Endothelial cell (in vitro differentiated cells): ENCODE measurements around the gene ALG14. TPM values are rescaled to one million over a fixed set of nuclear protein-coding genes. Genes with fewer than 3 reads are reported as not detected.

Experiments
- DNase-seq: peaks from one replicate; pipeline ENCODE4 v3.0.0; 2021; ENCODE audit warnings: low spot score
- H3K27ac Mint-ChIP-seq: one replicate; pipeline ENCODE4 v1.8.0; 2021; ENCODE audit warnings: mixed read lengths, inconsistent platforms; ENCODE audit not compliant: unreplicated experiment
- H3K27me3 Mint-ChIP-seq: one replicate; pipeline ENCODE4 v1.8.0; 2021; ENCODE audit warnings: mild to moderate bottlenecking, moderate library complexity, mixed read lengths, inconsistent platforms; ENCODE audit not compliant: unreplicated experiment
- H3K36me3 Mint-ChIP-seq: one replicate; pipeline ENCODE4 v1.8.0; 2021; ENCODE audit warnings: mild to moderate bottlenecking, low read depth, mixed read lengths, inconsistent platforms; ENCODE audit not compliant: unreplicated experiment
- H3K4me1 Mint-ChIP-seq: one replicate; pipeline ENCODE4 v1.8.0; 2021; ENCODE audit warnings: mild to moderate bottlenecking, mixed read lengths, inconsistent platforms; ENCODE audit not compliant: unreplicated experiment
- H3K4me3 Mint-ChIP-seq: one replicate; pipeline ENCODE4 v1.8.0; 2021; ENCODE audit warnings: mild to moderate bottlenecking, mixed read lengths, inconsistent platforms; ENCODE audit not compliant: unreplicated experiment
- H3K9me3 Mint-ChIP-seq: one replicate; pipeline ENCODE4 v1.8.0; 2021; ENCODE audit warnings: mixed read lengths, inconsistent platforms; ENCODE audit not compliant: unreplicated experiment
- total RNA-seq: library from RNA; stranded (reverse); fragmentation: NEBNext Ultra II Directional; extraction: Animal tissue kit (Norgen Biotek cat#: 25700); gene quantifications from one replicate; pipeline ENCODE4 v1.2.1, GENCODE V29; 2021; ENCODE audit not compliant: unreplicated experiment
- TF ChIP-seq, protein P1 (sequence below): fragments of 200-600 bp; sonication (generic); IDR thresholded peaks from one replicate; pipeline ENCODE4 v1.5.0; 2021; ENCODE audit warnings: antibody characterized with exemption; ENCODE audit not compliant: unreplicated experiment

Gene ALG14
- total RNA-seq, 1 donor from 2014 or later: 2.2 TPM

DNA sequence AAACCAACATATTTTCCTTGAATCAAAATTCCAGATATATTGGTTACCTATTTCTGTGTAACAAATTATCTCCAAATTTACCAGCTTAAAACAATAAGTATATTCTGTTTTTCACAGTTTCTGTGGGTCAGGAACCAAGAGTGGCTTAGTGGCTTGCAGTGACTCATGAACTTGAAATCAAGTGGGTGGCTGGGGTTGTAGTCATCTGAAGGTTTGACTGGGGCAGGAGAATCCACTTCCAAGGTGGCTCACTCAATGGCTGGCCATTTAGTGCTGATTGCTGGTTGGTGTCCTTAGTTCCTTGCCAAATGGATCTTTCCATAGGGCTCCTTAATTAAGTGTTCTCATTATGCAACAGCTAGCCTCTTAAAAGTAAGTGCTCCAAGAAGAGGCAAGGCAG, 43.8 kb downstream of the ALG14 start:
- Mint-ChIP-seq H3K36me3 (peaks cover 9% of the 10 kb centered on the region), H3K9me3 (no peaks in the 10 kb centered on the region), H3K4me1 (no peaks in the 10 kb centered on the region), H3K27ac (no peak overlapping the region), H3K4me3 (no peak overlapping the region), H3K27me3 (no peaks in the 10 kb centered on the region)
- TF ChIP-seq, protein P1, sequence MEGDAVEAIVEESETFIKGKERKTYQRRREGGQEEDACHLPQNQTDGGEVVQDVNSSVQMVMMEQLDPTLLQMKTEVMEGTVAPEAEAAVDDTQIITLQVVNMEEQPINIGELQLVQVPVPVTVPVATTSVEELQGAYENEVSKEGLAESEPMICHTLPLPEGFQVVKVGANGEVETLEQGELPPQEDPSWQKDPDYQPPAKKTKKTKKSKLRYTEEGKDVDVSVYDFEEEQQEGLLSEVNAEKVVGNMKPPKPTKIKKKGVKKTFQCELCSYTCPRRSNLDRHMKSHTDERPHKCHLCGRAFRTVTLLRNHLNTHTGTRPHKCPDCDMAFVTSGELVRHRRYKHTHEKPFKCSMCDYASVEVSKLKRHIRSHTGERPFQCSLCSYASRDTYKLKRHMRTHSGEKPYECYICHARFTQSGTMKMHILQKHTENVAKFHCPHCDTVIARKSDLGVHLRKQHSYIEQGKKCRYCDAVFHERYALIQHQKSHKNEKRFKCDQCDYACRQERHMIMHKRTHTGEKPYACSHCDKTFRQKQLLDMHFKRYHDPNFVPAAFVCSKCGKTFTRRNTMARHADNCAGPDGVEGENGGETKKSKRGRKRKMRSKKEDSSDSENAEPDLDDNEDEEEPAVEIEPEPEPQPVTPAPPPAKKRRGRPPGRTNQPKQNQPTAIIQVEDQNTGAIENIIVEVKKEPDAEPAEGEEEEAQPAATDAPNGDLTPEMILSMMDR: no peak
- no peak for DNase-seq

DNA sequence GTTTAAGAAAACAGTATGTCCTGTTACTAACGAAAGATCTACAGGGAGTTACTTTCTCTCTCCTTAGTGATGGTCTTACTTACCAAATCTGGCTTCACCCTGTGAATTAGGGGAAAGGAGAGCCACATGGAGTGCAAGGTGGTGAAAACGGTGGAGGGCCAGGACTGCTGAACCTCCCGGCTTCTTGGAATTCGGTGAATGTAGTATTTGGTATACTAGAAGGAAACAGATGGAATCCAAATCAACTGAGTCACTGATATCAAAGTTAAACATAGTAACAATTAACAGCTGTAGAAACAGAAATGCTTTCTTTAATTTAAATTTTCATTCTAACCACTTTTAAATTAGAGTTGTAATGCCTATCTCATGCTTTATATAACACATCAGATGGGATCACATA, 45.7 kb downstream of the ALG14 start:
- Mint-ChIP-seq H3K36me3 (peaks cover 9% of the 10 kb centered on the region), H3K27ac (no peak overlapping the region), H3K4me1 (peaks cover 5% of the 10 kb centered on the region), H3K27me3 (no peaks in the 10 kb centered on the region), H3K4me3 (no peak overlapping the region), H3K9me3 (no peaks in the 10 kb centered on the region)
- DNase-seq: no peak
- TF ChIP-seq, protein P1: no peak

DNA sequence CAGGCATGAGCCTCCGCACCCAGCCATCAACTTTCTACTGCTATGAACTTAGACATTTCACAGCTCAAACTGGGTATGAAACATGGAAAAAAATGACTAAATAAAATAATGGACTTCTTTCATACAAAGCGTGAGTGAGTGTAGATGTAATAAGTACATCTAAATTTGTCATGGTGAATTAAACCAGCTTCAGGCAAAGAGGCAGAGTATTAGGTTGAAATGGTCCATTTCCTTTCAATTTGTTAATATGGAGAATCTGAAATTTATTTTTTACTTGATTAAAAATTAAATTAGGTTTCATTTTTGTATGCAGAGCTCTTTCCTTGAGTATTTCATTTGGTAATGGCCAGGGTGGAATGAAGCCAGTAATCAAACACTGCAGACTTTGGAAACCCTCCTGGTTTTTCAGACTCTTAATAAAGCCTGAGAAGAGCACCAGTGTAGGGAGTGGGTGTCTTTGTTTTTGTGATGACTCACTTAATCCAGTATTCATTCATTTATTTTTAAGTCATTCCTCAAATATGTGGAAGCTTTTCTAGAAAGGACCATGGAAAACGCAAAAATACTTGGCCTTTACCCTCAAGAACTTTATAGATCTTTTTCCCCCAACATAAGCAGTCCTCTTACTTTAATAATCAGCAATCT, 49.2 kb downstream of the ALG14 start:
- H3K4me1 Mint-ChIP-seq: peaks cover 12% of the 10 kb centered on the region

DNA sequence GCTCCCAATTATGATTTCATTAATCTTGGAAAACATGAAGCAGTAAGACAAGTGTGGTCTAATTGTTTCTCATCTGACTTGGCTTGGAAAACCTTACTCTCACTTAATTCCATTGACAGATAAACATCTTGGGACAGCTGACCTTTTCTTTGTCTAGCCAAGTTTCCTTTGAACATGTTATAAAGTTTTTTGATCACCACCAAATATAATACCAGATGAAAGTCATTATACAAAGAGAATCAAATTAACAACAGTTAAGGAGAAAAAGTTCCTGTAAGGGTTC, 50.2 kb downstream of the ALG14 start:
- TF ChIP-seq, protein P1: no peak
- Mint-ChIP-seq H3K36me3 (peaks cover 9% of the 10 kb centered on the region), H3K4me1 (peaks cover 18% of the 10 kb centered on the region), H3K27ac (no peak overlapping the region), H3K27me3 (no peaks in the 10 kb centered on the region), H3K4me3 (no peak overlapping the region), H3K9me3 (no peaks in the 10 kb centered on the region)
- no peak for DNase-seq

More for the DNA sequence above, 49.2 kb downstream of the ALG14 start:
- H3K36me3 Mint-ChIP-seq: peaks cover 9% of the 10 kb centered on the region
- TF ChIP-seq, protein P1: no peak
- no peaks in the 10 kb centered on the region for H3K27me3 Mint-ChIP-seq
- H3K27ac Mint-ChIP-seq: no peak overlapping the region
- no peak overlapping the region for H3K4me3 Mint-ChIP-seq
- H3K9me3 Mint-ChIP-seq: no peaks in the 10 kb centered on the region
- no peak for DNase-seq

DNA sequence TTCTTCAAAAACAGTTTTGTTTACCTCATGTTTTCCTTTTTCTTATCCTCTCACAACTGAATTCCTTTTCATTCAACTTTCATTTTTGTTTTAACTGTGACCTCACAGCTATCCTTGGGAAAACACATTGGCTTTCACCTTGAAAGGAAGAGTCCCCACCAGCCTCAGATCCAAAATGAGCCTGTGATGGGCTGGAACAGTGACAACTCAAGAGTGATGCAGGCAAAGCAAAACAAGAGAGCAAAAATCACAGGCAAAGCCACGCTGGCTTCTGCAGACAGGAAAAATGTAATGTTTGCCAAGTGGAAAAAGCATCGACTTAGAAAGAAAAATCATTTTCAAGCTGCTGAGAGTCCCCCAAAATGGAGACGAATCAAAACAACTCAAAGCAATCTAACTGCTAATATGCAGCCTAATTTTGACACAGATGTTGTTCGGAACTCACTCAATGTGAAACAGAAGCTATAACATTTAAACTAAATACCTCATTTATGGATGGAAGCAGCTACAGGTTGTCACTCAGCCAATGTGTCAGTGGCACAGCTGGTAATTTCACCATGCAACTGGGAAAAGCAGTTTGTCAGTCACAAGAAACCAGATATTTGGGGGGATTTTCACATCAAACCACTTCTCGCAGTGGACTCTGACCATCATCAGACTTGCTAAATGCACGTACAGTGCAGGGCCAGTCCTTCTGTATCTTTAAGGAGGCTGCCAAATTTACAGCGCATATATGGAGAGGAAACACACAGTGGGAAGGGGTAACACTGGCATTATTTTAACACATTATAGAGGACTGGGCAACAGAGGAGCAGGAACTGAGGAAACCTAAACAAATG, 50.7 kb downstream of the ALG14 start:
- TF ChIP-seq, protein P1: no peak
- Mint-ChIP-seq H3K4me3 (no peak overlapping the region), H3K27me3 (no peaks in the 10 kb centered on the region), H3K9me3 (no peaks in the 10 kb centered on the region), H3K27ac (no peak overlapping the region), H3K4me1 (peaks cover 24% of the 10 kb centered on the region), H3K36me3 (peaks cover 9% of the 10 kb centered on the region)
- no peak for DNase-seq
